HG02642 (cell line): ENCODE results near the gene TTBK2.

Experiments
- ATAC-seq: cut with Tn5 transposase; IDR thresholded peaks from one replicate; pipeline ENCODE4 v1.9.1; 2021; ENCODE audit warnings: mild to moderate bottlenecking; ENCODE audit not compliant: unreplicated experiment, poor library complexity

The TTBK2 gene

DNA sequence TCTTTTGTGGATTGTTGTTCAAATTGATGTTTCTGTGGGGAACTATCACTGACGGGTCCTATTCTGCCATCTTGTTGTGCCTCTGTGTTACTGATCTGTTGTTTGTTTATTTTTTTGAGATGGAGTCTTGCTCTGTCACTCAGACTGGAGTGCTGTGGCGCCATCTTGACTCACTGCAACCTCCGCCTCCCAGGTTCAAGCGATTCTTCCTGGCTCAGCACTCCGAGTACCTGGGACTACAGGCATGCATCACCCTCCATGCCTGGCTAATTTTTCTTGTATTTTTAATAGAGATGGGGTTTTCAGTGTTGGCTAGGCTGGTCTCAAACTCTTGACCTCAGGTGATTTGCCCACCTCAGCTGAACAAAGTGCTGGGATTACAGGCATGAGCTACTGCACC, 215.2 kb downstream of the TTBK2 start:
- no peak for ATAC-seq

DNA sequence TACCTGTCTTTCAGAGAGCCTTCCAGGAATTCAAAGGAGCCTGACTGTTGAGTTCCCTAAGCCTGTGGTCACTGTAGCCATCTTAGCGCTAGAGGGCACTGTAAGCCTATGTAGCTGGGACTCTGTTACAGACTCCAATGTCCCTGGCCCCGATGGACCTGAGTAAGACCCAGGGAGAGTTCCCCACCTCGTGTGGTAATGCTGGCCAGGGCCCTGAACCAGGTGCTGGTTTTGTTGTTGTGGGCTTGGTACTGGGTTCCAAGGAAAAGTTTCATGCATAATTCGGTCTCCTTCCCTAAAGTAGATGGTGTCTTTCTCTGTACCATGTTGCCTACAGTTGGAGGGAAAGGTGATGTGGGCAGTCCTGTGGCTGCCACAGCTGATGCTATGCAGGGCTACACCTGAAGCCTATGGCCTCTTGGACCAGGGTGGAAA, 216.1 kb downstream of the TTBK2 start:
- ATAC-seq = peak; percentile 71

DNA sequence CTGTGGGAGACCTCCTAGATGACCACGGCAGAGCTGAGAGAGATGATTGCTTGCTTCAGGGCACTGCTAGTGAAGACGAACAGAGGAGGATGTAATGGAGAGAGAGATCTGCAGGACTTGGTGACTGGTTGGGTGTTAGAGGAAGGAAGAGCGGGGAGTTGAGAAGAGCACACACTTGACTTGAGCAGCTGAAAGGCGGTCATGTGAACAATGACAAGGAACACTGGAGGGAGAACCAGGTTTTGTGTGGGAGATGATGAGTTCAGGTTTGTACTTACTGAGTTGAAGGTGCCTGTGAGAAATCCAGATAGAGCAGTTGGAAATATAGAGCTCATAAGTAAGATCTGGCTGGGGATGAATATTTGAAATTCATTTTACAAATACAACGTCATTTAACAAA, 224.0 kb downstream of the TTBK2 start:
- ATAC-seq = no peak

DNA sequence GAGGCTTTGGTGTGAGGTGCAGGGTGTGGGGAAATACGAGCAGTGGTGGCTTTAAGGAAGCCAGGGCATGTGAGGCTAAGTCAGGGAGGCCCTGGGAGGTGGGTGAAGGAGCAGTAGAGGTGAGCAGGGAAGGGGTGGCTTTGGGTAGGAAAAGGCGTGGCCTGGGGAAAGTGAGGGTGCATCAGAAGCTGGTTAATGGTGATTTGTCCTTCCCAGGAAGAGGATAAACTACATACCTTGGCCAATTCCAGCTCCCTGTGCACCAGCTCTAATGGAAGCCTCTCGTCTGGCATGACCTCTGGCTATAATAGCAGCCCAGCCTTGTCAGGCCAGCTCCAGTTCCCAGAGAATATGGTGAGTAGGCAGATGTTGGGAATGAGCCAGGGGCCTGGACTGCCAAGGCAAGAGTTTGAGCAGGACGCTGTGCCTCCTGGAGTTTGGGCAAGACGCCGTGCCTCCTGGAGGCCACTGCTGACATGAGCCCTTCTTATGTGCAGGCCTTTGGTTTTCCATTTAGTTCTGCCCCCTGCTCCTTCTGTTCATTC, 225.0 kb downstream of the TTBK2 start:
- ATAC-seq = no peak

DNA sequence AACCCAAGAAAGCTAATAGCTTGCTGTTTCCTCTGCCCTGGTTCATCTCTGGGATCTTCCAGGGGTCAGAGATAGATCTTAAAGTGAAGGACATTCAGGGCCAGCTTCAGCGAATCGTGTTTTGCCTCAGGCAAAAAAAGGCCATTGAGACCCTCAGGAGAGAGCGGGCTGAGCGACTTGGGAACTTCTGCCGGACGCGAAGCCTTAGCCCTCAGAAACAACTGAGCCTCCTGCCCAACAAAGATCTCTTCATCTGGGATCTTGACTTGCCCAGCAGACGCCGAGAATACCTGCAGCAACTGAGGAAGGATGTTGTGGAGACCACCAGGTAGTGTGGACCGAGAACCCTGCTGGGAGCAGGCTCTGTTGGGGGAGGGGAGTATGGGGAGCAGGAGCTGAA, 226.2 kb downstream of the TTBK2 start:
- ATAC-seq = no peak

DNA sequence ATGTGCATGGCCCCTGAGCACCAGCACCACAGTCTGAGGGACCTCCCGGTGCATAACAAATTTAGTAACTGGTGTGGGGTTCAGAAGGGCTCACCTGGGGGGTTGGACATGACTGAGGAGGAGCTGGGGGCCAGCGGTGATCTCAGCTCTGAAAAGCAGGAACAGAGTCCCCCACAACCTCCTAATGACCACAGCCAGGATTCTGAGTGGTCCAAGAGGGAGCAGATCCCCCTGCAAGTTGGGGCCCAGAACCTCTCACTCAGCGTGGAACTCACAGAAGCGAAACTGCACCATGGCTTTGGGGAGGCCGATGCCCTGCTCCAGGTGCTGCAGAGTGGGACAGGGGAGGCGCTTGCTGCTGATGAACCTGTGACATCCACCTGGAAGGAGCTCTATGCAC, 226.6 kb downstream of the TTBK2 start:
- no peak for ATAC-seq

DNA sequence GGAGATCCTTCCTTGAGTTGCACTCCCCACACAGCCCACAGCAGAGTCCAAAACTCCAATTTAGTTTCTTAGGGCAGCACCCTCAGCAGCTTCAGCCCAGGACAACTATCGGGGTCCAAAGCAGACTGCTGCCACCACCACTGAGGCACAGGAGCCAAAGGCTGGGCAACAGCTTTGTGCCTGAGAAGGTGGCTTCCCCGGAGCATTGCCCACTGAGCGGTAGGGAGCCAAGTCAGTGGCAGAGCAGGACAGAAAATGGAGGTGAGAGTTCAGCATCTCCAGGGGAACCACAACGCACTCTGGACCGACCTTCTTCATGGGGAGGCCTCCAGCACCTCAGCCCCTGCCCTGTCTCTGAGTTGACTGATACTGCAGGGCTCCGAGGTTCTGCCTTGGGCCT, 227.1 kb downstream of the TTBK2 start:
- no peak for ATAC-seq

DNA sequence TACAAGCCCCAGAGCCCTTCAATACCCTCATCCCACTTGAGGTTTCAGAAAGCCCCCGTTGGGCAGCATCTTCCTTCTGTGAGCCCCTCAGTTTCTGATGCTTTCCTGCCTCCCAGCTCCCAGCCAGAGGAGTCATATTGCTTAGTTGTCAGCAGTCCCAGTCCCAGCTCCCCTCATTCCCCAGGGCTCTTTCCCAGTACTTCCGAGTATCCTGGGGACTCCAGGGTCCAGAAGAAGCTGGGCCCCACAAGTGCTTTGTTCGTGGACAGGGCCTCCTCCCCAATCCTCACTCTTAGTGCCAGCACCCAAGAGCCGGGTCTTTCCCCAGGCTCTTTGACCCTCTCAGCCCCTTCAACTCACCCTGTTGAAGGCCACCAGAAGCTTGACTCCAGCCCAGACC, 227.6 kb downstream of the TTBK2 start:
- no peak for ATAC-seq

DNA sequence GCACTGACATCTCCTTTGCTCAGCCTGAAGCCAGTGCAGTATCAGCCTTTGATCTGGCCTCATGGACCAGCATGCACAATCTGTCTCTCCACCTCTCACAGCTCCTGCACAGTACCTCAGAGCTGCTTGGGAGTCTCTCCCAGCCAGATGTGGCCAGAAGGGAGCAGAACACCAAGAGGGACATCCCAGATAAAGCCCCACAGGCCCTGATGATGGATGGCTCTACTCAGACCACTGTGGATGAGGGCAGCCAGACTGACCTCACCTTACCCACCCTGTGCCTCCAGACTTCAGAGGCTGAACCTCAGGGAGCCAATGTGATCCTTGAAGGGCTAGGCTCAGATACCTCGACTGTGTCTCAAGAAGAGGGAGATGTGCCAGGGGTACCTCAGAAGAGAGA, 228.0 kb downstream of the TTBK2 start:
- ATAC-seq = no peak

DNA sequence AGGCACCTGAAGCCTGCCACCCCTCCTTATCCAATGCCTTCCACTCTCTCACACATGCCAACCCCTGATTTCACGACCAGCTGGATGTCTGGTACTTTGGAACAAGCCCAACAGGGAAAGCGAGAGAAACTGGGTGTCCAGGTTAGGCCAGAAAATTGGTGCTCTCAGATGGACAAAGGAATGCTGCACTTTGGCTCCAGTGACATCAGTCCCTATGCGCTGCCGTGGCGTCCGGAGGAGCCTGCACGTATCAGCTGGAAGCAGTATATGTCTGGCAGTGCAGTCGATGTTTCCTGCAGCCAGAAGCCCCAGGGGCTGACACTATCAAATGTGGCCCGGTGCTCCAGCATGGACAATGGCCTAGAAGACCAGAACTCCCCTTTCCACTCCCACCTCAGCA, 228.8 kb downstream of the TTBK2 start:
- no peak for ATAC-seq

DNA sequence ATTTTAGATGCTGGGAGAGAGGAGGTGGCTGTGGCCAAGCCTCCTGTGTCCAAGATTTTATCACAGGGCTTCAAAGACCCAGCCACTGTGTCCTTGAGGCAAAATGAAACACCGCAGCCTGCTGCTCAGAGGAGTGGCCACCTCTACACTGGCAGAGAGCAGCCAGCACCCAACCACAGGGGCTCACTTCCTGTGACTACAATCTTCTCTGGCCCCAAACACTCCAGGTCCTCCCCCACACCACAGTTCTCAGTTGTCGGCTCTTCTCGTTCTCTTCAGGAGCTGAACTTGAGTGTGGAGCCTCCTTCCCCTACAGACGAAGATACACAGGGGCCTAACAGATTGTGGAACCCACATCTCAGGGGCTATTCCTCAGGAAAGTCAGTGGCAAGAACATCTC, 229.3 kb downstream of the TTBK2 start:
- no peak for ATAC-seq
